H1 (cell line): Measurements from ENCODE around the gene GDPD4. TPM values are rescaled to one million over a fixed set of nuclear protein-coding genes. Genes with fewer than 3 reads are reported as not detected.

Experiments
- KDM1A ChIP-seq: fragments of 200-600, 300-600 bp; sonication (generic); IDR thresholded peaks from 2 replicates; pipeline ENCODE4 v1.7.1; 2016; ENCODE audit warnings: mild to moderate bottlenecking, low read length, borderline replicate concordance
- MAFK ChIP-seq: IDR thresholded peaks from 2 replicates; pipeline ENCODE4 v1.6.1; 2012; ENCODE audit warnings: low read depth, mild to moderate bottlenecking, improper control_type of control experiment, low read length
- SP2 ChIP-seq: IDR thresholded peaks from 2 replicates; pipeline ENCODE4 v1.6.1; 2012; ENCODE audit warnings: mild to moderate bottlenecking, low read length, inconsistent platforms
- polyA plus RNA-seq, 7 experiments: library from polyadenylated mRNA; depleted of rRNA in 3 of 7; stranded (reverse) in 5 of 7; unstranded in 2 of 7; fragments of >200 nt in 5 of 7; fragments of 200-250 nt in 2 of 7; gene quantifications; 1 replicate in 5 of 7; 2 replicates in 1 of 7; 4 replicates in 1 of 7; pipeline versions ENCODE4 v1.2.1 to v1.2.3, GENCODE V29; 2011 to 2013; ENCODE audit warnings: missing spikeins in 2 of 7, mixed read lengths in 2 of 7
- total RNA-seq: library from RNA; stranded (reverse); fragmentation: NEBNext Ultra II Directional; extraction: Animal tissue kit (Norgen Biotek cat#: 25700); gene quantifications from 2 replicates; pipeline ENCODE4 v1.2.1, GENCODE V29; 2021
- TF ChIP-seq, protein P1 (sequence below): fragments of 300-600 bp; sonication (generic); IDR thresholded peaks from 2 replicates; pipeline ENCODE4 v1.7.1; 2012; ENCODE audit warnings: low read length, moderate library complexity, mild to moderate bottlenecking, inconsistent platforms; ENCODE audit not compliant: insufficient replicate concordance

GDPD4 gene
- total and polyA plus RNA-seq, 2 of the 8 experiments (the other 6 are each of a cell fraction or from before 2014, with no cell fraction given), result not detected

DNA sequence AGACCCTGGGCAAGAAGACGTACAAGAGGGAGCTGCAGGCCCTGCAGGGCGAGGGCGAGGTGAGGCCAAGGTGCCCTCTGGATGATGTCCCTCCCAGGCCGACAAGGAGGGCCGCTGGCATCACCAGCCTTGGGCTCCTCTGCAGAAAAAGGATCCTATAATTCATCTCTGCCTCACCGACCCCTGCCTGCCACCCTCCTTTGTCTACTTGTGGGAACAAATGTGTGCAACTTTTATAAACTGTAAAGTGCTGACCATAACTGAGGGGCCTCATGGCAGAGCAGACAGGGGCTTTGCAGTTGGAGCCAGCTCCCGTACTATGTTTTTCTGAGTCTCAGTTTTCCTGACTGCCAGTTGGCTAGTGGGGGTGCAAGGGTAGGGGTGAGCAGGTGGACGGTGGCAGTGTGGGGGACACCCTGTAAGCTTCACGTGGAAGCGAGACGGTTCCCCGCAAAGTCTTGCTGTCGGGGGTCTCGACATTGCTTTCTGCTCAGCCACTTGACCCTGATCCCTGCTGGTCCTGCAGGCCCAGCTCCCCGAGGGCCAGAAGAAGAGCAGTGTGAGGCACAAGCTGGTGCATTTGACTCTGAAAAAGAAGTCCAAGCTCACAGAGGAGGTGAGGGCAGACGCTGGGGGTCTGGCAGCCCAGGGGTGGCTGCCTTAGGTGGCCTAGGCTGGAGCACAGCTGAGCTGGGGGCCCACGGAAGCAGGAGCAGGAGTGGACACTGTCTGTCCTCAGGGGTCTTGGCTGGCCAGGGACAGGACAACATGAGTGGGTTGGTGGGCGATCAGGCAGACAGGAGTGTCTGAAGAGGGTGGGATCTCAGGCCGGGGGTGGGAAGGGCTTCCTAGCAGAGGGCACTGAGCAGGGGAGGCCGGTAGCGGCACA is 118.7 kb downstream of the GDPD4 start (continued):
- TF ChIP-seq, protein P1, sequence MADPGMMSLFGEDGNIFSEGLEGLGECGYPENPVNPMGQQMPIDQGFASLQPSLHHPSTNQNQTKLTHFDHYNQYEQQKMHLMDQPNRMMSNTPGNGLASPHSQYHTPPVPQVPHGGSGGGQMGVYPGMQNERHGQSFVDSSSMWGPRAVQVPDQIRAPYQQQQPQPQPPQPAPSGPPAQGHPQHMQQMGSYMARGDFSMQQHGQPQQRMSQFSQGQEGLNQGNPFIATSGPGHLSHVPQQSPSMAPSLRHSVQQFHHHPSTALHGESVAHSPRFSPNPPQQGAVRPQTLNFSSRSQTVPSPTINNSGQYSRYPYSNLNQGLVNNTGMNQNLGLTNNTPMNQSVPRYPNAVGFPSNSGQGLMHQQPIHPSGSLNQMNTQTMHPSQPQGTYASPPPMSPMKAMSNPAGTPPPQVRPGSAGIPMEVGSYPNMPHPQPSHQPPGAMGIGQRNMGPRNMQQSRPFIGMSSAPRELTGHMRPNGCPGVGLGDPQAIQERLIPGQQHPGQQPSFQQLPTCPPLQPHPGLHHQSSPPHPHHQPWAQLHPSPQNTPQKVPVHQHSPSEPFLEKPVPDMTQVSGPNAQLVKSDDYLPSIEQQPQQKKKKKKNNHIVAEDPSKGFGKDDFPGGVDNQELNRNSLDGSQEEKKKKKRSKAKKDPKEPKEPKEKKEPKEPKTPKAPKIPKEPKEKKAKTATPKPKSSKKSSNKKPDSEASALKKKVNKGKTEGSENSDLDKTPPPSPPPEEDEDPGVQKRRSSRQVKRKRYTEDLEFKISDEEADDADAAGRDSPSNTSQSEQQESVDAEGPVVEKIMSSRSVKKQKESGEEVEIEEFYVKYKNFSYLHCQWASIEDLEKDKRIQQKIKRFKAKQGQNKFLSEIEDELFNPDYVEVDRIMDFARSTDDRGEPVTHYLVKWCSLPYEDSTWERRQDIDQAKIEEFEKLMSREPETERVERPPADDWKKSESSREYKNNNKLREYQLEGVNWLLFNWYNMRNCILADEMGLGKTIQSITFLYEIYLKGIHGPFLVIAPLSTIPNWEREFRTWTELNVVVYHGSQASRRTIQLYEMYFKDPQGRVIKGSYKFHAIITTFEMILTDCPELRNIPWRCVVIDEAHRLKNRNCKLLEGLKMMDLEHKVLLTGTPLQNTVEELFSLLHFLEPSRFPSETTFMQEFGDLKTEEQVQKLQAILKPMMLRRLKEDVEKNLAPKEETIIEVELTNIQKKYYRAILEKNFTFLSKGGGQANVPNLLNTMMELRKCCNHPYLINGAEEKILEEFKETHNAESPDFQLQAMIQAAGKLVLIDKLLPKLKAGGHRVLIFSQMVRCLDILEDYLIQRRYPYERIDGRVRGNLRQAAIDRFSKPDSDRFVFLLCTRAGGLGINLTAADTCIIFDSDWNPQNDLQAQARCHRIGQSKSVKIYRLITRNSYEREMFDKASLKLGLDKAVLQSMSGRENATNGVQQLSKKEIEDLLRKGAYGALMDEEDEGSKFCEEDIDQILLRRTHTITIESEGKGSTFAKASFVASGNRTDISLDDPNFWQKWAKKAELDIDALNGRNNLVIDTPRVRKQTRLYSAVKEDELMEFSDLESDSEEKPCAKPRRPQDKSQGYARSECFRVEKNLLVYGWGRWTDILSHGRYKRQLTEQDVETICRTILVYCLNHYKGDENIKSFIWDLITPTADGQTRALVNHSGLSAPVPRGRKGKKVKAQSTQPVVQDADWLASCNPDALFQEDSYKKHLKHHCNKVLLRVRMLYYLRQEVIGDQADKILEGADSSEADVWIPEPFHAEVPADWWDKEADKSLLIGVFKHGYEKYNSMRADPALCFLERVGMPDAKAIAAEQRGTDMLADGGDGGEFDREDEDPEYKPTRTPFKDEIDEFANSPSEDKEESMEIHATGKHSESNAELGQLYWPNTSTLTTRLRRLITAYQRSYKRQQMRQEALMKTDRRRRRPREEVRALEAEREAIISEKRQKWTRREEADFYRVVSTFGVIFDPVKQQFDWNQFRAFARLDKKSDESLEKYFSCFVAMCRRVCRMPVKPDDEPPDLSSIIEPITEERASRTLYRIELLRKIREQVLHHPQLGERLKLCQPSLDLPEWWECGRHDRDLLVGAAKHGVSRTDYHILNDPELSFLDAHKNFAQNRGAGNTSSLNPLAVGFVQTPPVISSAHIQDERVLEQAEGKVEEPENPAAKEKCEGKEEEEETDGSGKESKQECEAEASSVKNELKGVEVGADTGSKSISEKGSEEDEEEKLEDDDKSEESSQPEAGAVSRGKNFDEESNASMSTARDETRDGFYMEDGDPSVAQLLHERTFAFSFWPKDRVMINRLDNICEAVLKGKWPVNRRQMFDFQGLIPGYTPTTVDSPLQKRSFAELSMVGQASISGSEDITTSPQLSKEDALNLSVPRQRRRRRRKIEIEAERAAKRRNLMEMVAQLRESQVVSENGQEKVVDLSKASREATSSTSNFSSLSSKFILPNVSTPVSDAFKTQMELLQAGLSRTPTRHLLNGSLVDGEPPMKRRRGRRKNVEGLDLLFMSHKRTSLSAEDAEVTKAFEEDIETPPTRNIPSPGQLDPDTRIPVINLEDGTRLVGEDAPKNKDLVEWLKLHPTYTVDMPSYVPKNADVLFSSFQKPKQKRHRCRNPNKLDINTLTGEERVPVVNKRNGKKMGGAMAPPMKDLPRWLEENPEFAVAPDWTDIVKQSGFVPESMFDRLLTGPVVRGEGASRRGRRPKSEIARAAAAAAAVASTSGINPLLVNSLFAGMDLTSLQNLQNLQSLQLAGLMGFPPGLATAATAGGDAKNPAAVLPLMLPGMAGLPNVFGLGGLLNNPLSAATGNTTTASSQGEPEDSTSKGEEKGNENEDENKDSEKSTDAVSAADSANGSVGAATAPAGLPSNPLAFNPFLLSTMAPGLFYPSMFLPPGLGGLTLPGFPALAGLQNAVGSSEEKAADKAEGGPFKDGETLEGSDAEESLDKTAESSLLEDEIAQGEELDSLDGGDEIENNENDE, result no peak
- TF ChIP-seq MAFK, result no peak
- no peak for TF ChIP-seq KDM1A
- TF ChIP-seq SP2, result no peak
